GM18867 (cell line): Measurements from ENCODE around the gene CERS1.
A peak's percentile ranks its signal among the peaks of the same experiment; 100 is the strongest.
"Not testable (repeated sequence)": the region's sequence is repeated elsewhere in the genome, so short reads cannot be mapped to it uniquely, and the experiment has no call there.

Experiments used
- ATAC-seq: cut with Tn5 transposase; IDR thresholded peaks from one replicate; pipeline ENCODE4 v1.9.1; 2021; ENCODE audit warnings: mild to moderate bottlenecking, moderate library complexity; ENCODE audit not compliant: unreplicated experiment

Gene CERS1

GRCh38 chr19:18919086-18919899, 23.3 kb upstream of the CERS1 start, which contains the start of the genes COPE and DDX49:
TSS of gene COPE (minus strand) at chr19:18919387. CDS start at chr19:18919348, 39 bp downstream.
TSS of gene DDX49 (plus strand) at chr19:18919715. CDS start at chr19:18919742, 27 bp downstream.
- peak; percentile 81 for ATAC-seq

GRCh38 chr19:18917593-18917992, 21.6 kb upstream of the CERS1 start:
- ATAC-seq = not testable (repeated sequence)

- no peak for ATAC-seq
These were observed 19.7 kb upstream of the CERS1 start for GRCh38 chr19:18915639-18916038.

GRCh38 chr19:18913466-18913865, 17.5 kb upstream of the CERS1 start:
- ATAC-seq = no peak

GRCh38 chr19:18912933-18913332, 17.0 kb upstream of the CERS1 start:
- no peak for ATAC-seq

GRCh38 chr19:18910801-18911436, 15.0 kb upstream of the CERS1 start:
- no peak for ATAC-seq

- ATAC-seq = no peak
These were observed 14.1 kb upstream of the CERS1 start for GRCh38 chr19:18910010-18910409.

GRCh38 chr19:18908917-18909619, 13.1 kb upstream of the CERS1 start:
- ATAC-seq = no peak

- ATAC-seq = no peak
These were observed 10.9 kb upstream of the CERS1 start for GRCh38 chr19:18906605-18907519.

GRCh38 chr19:18905513-18906236, 9.7 kb upstream of the CERS1 start:
- ATAC-seq = no peak

GRCh38 chr19:18905058-18905456, 9.1 kb upstream of the CERS1 start:
- no peak for ATAC-seq

- no peak for ATAC-seq
These were observed 8.5 kb upstream of the CERS1 start for GRCh38 chr19:18904334-18905057.

GRCh38 chr19:18903156-18904037, 7.4 kb upstream of the CERS1 start:
- no peak for ATAC-seq

GRCh38 chr19:18902519-18902918, 6.6 kb upstream of the CERS1 start:
- ATAC-seq = not testable (repeated sequence)

- no peak for ATAC-seq
These were observed 5.5 kb upstream of the CERS1 start for GRCh38 chr19:18901491-18901890.

GRCh38 chr19:18900700-18901481, 4.9 kb upstream of the CERS1 start:
- no peak for ATAC-seq
